Naive thymus-derived CD8-positive, alpha-beta T cell (primary cell): ENCODE results near the gene AXIN1. TPM values are rescaled to one million over a fixed set of nuclear protein-coding genes. Genes with fewer than 3 reads are reported as not detected.

Experiments
- ATAC-seq, 2 donors: fragments of 150-1000 bp; cut with Tn5 transposase in 1 of 2; sonication (Bioruptor Pico), chemical (Tn5 transposase) in 1 of 2; 1 replicate in 1 of 2; 2 replicates in 1 of 2; pipeline ENCODE4 v1.10.0; 2021; ENCODE audit warnings: mild to moderate bottlenecking in 2 of 2, moderate library complexity in 2 of 2
- POLR2A ChIA-PET: fragments of 350-600 bp; sonication (Branson Sonifier 250); formaldehyde crosslinking; loops from one replicate; lab custom pipeline; 2021; ENCODE audit warnings: antibody characterized with exemption; lab: Charles Lee
- DNase-seq, 10 donors: peaks; one replicate each; pipeline versions ENCODE4 v3.0.0 to v3.0.0-alpha.2; 2020 to 2022
- H3K27ac Mint-ChIP-seq, 10 donors: one replicate each; pipeline ENCODE4 v1.8.0; 2020 to 2022; ENCODE audit warnings: mild to moderate bottlenecking in 10 of 10, mixed read lengths in 10 of 10, moderate library complexity in 4 of 10, inconsistent platforms in 1 of 10
- H3K27me3 Mint-ChIP-seq, 5 donors: one replicate each; pipeline ENCODE4 v1.8.0; 2021 to 2022; ENCODE audit warnings: mixed read lengths in 5 of 5
- H3K36me3 Mint-ChIP-seq, 3 donors: one replicate each; pipeline ENCODE4 v1.8.0; 2020 to 2022; ENCODE audit warnings: mixed read lengths in 3 of 3, mild to moderate bottlenecking in 2 of 3, inconsistent platforms in 1 of 3
- H3K4me1 Mint-ChIP-seq, 4 donors: one replicate each; pipeline ENCODE4 v1.8.0; 2021 to 2022; ENCODE audit warnings: mixed read lengths in 4 of 4
- H3K4me3 Mint-ChIP-seq, 10 donors: one replicate each; pipeline ENCODE4 v1.8.0; 2020 to 2022; ENCODE audit warnings: mild to moderate bottlenecking in 10 of 10, mixed read lengths in 10 of 10, moderate library complexity in 6 of 10, inconsistent platforms in 1 of 10
- H3K9me3 Mint-ChIP-seq, 9 donors: one replicate each; pipeline ENCODE4 v1.8.0; 2020 to 2022; ENCODE audit warnings: mixed read lengths in 9 of 9, mild to moderate bottlenecking in 3 of 9, inconsistent platforms in 1 of 9, moderate library complexity in 1 of 9
- polyA plus RNA-seq, 3 donors: library from polyadenylated mRNA; unstranded; fragments of 300-500 nt; fragmentation: Illumina TruSeq; gene quantifications; one replicate each; pipeline ENCODE4 v1.2.3, GENCODE V29; 2021
- total RNA-seq, 8 experiments: library from RNA in 2 of 8; stranded (reverse) in 2 of 8; gene quantifications; one replicate each; pipeline ENCODE4 v1.2.3 and lab custom pipeline; 2021 to 2026

AXIN1 gene
- total and polyA plus RNA-seq, 5 experiments from 2014 or later, result 1.6 to 44.0 (median 4.1) TPM

DNA sequence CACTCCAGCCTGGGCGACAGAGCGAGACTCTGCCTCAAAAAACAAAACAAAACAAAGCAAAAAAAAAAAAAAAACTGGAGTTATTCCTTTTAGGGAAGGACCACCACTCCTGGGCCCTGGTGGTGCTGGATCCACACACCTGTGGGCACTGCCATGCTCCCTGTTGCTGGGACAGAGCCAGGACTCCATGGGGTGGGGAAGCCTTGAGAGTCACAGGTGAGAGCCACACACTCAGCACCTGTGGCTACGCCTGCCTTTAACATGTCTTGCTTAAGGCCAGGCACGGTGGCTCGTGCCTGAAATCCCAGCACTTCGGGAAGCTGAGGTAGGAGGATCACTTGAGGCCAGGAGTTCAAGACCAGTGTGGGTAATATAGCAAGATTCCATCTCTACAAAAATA lies 51.3 kb downstream of the AXIN1 start:
- H3K27ac Mint-ChIP-seq, result no peak overlapping the region
- ATAC-seq (no peak), DNase-seq (no peak)
- H3K9me3 Mint-ChIP-seq, result no peaks in the 10 kb centered on the region
- H3K4me3 Mint-ChIP-seq, result no peak overlapping the region
- H3K27me3 Mint-ChIP-seq, result no peaks in the 10 kb centered on the region
- peaks cover 0 to 57% (median 0%) of the 10 kb centered on the region in 3 donors for H3K36me3 Mint-ChIP-seq
- peaks cover 0 to 8% (median 4%) of the 10 kb centered on the region in 4 donors for H3K4me1 Mint-ChIP-seq
- POLR2A ChIA-PET, result no interaction called here

GRCh38 chr16:297832-298231 lies 54.7 kb downstream of the AXIN1 start:
- no peak for DNase-seq
- H3K4me3 Mint-ChIP-seq, result no peak overlapping the region

GRCh38 chr16:296806-297510 lies 55.6 kb downstream of the AXIN1 start:
- POLR2A ChIA-PET, result no interaction called here
- no peak overlapping the region for H3K4me3 Mint-ChIP-seq

More at GRCh38 chr16:297832-298231, 54.7 kb downstream of the AXIN1 start:
- Mint-ChIP-seq H3K36me3 (peaks cover 0 to 41% (median 0%) of the 10 kb centered on the region in 3 donors), H3K27ac (no peak overlapping the region), H3K27me3 (no peaks in the 10 kb centered on the region), H3K4me1 (no peaks in the 10 kb centered on the region), H3K9me3 (no peaks in the 10 kb centered on the region)
- no peak for ATAC-seq
- POLR2A ChIA-PET, result interaction anchor here (1.4 kb wide), 1 partner anchor 28 kb away, joined by 3 read pairs; no protein-coding TSS in a partner anchor

DNA sequence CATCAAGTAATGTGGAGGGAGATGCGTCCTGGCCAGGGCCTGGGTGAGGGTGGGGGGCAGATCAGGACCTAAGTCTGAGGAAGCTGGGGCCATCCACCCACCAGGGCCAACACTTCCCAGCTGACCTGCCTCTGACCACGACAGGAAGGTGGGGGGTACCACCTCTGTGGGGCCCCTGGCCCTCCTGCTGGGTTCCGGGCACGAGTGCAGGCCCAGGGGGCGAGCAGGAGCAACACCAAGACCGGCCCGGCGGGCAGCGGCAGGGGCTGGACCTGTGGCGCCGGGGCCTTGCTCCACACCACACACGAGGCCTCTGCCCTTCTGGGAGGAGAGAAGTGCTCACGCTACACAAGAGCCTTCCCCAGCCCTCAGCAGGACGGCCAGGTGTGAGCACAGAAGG lies 56.2 kb downstream of the AXIN1 start:
- no peaks in the 10 kb centered on the region for H3K9me3 Mint-ChIP-seq
- POLR2A ChIA-PET, result no interaction called here
- H3K4me3 Mint-ChIP-seq, result no peak overlapping the region
- no peaks in the 10 kb centered on the region for H3K27me3 Mint-ChIP-seq
- no peaks in the 10 kb centered on the region for H3K4me1 Mint-ChIP-seq
- H3K27ac Mint-ChIP-seq, result no peak overlapping the region
- no peak for ATAC-seq
- no peak for DNase-seq
- H3K36me3 Mint-ChIP-seq, result peaks cover 0 to 41% (median 1%) of the 10 kb centered on the region in 3 donors

More at GRCh38 chr16:296806-297510, 55.6 kb downstream of the AXIN1 start:
- Mint-ChIP-seq H3K9me3 (no peaks in the 10 kb centered on the region), H3K4me1 (no peaks in the 10 kb centered on the region), H3K27ac (no peak overlapping the region), H3K36me3 (peaks cover 0 to 38% (median 0%) of the 10 kb centered on the region in 3 donors), H3K27me3 (no peaks in the 10 kb centered on the region)
- DNase-seq (no peak), ATAC-seq (no peak)

DNA sequence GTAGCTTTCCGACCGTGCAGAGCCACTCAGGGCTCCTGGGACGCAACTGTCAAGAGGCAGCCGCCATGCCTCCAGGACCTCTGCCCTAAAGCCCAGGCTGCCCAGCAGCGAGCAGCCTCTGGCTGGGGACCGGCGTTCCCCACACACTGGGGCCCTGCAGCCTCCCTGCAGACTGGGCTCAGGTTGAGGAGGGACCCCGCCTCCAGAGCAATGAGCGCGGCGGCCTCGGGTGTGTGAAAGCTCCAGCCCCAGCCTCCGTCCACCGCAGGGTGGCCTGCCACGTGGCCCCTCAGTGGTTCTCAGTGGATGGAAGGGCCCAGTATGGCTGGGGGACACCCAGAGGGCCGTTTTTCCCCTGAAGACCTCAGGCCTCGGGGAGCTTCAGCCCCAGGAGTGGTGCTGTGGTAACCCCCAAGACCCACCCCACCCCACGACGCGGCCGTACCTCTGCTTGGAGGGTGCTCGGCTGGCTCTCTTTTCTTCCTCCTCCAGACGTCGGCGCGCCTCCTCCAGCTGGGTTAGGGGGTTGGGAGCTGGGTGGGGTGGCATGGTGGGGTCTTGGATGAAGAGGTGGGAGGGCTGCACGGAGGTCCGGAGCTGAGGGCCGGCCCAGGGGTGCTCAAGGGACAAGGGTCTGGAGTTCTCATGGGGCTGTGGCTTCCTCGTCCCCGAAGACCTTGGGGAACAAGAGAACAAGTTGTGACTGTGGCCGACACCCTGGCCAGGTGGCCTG lies 59.3 kb downstream of the AXIN1 start:
- Mint-ChIP-seq H3K27me3 (no peaks in the 10 kb centered on the region), H3K9me3 (no peaks in the 10 kb centered on the region), H3K4me3 (no peak overlapping the region), H3K36me3 (peaks cover 0 to 48% (median 1%) of the 10 kb centered on the region in 3 donors), H3K27ac (peak overlapping the region in 1 of 10 donors; percentile 24), H3K4me1 (no peaks in the 10 kb centered on the region)
- no peak for ATAC-seq
- no peak for DNase-seq
- POLR2A ChIA-PET, result no interaction called here

DNA sequence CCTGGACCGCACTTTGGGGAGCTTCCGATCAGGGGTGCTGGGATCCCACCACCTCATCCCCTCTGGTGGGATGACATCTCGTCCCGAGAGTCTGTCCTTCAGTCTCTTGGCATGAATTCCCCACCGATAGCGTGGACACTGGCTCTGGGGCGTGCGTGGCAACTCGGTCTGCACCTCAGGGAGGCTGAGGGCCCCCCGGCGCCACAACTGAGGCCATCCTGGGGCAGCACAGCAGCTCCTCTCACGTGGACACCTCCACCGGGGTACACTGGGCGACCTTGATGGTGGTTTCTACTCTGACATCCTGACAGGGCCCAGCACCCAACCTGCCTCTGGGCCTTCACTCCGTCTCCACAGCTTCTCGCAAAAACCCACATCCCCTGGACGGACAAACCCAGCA lies 61.0 kb downstream of the AXIN1 start:
- H3K27ac Mint-ChIP-seq, result peak overlapping the region in 1 of 10 donors; percentile 31
- H3K9me3 Mint-ChIP-seq, result no peaks in the 10 kb centered on the region
- DNase-seq (no peak), ATAC-seq (no peak)
- peaks cover 0 to 47% (median 4%) of the 10 kb centered on the region in 3 donors for H3K36me3 Mint-ChIP-seq
- no peak overlapping the region for H3K4me3 Mint-ChIP-seq
- no peaks in the 10 kb centered on the region for H3K27me3 Mint-ChIP-seq
- no peaks in the 10 kb centered on the region for H3K4me1 Mint-ChIP-seq
- POLR2A ChIA-PET, result interaction anchor here (1.1 kb wide), 1 partner anchor 38 kb away, joined by 3 read pairs; no protein-coding TSS in a partner anchor

- ATAC-seq (no peak), DNase-seq (no peak)
- Mint-ChIP-seq H3K36me3 (peaks cover 0 to 49% (median 4%) of the 10 kb centered on the region in 3 donors), H3K4me1 (no peaks in the 10 kb centered on the region), H3K4me3 (no peak overlapping the region), H3K9me3 (no peaks in the 10 kb centered on the region), H3K27me3 (no peaks in the 10 kb centered on the region), H3K27ac (no peak overlapping the region)
- POLR2A ChIA-PET, result interaction anchor here (0.6 kb wide), 1 partner anchor 32 kb away, joined by 3 read pairs; no protein-coding TSS in a partner anchor
These were observed 61.7 kb downstream of the AXIN1 start for GRCh38 chr16:290681-291405.

DNA sequence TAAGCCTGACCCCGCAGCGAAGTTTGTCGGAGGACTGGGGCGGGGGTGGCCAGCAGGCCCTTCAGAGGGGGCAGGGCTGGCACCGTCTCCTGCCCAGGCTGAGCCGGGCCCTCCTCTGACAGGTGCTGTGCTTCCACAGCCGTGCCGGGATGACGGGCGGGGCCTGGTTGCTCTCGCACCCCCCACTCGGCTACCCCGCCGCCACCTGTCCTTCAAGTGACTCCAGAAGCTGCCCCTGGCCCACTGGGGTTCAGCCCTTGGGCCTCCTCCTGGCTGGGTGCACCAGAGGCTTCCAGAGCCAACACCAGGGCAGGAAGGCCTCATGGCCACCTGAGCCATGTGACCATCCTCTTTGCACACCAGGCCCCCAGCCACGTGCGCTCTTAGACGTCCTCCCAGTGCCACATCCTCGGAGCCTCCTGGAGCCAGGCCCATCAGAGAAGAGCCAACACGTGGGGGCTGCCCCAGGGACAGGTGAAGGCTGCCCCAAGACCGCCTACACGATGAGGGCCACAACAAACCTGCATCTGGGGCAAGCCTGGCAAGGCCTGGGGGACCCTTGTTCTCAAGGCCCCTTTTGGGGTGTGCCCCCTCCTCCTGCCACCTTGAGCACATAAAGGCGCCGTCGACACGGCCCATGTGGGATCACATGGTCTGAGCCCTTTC lies 62.4 kb downstream of the AXIN1 start:
- DNase-seq, result no peak
- H3K4me1 Mint-ChIP-seq, result no peaks in the 10 kb centered on the region
- no peak overlapping the region for H3K4me3 Mint-ChIP-seq
- no peak for ATAC-seq
- POLR2A ChIA-PET, result interaction anchor here (0.6 kb wide), 1 partner anchor 33 kb away, joined by 3 read pairs; no protein-coding TSS in a partner anchor
- H3K27me3 Mint-ChIP-seq, result no peaks in the 10 kb centered on the region
- H3K36me3 Mint-ChIP-seq, result peaks cover 0 to 49% (median 4%) of the 10 kb centered on the region in 3 donors
- H3K27ac Mint-ChIP-seq, result no peak overlapping the region
- no peaks in the 10 kb centered on the region for H3K9me3 Mint-ChIP-seq

GRCh38 chr16:289395-289997 lies 63.0 kb downstream of the AXIN1 start:
- no peaks in the 10 kb centered on the region for H3K27me3 Mint-ChIP-seq
- H3K27ac Mint-ChIP-seq, result no peak overlapping the region
- H3K36me3 Mint-ChIP-seq, result peaks cover 0 to 49% (median 4%) of the 10 kb centered on the region in 3 donors

DNA sequence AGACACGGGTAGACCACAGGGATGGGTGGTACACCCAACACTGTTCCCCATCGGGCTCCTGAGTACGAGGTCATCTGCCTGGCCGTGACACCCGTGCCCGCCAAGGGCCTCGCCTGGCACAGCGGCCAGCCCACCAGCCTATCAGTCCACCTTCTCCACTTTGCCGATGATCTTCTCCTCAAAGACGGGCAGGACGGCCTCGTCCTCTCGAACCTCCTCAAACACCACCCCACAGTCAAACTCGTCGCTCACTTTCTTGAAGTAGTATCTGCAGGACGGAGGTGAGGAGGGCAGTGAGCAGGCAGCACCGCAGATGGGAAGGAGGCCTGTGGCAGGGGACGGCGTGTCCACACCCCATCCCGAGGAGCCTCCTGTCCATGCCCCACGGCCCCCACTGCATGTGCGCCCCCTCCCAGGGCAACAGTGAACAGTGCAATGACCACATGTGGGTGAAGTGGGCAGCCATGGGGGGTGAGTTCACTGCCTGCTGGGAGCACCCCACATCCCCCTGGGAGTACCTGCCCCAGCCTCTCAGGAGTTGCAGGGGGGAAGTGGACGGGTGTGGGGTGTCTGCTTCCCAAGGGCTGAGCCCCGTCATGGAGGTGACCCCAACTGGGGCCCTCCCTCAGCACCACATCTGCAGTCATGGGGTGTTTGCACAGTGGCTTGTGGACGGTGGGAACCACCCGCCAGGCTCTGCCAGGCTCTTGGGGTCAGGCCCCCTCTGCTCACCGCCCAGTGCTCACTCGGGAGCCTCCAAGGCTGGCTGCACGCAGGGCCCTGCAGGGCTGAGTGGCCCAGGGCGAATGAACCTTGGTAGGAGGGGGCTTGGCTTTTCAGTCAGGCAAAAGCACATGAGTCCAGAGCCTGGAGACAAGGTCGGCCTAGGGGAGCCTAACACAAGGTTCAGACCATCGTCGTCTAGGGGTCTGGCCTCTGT lies 64.3 kb downstream of the AXIN1 start:
- peak overlapping the region in 1 of 10 donors; percentile 41 for H3K27ac Mint-ChIP-seq
- POLR2A ChIA-PET, result no interaction called here
- peaks cover 0 to 40% (median 4%) of the 10 kb centered on the region in 3 donors for H3K36me3 Mint-ChIP-seq
- H3K27me3 Mint-ChIP-seq, result no peaks in the 10 kb centered on the region
- DNase-seq (no peak), ATAC-seq (no peak)
- no peak overlapping the region for H3K4me3 Mint-ChIP-seq
- H3K4me1 Mint-ChIP-seq, result no peaks in the 10 kb centered on the region
- no peaks in the 10 kb centered on the region for H3K9me3 Mint-ChIP-seq

More at GRCh38 chr16:289395-289997, 63.0 kb downstream of the AXIN1 start:
- H3K4me3 Mint-ChIP-seq, result no peak overlapping the region
- POLR2A ChIA-PET, result no interaction called here
- DNase-seq, result no peak
- H3K4me1 Mint-ChIP-seq, result no peaks in the 10 kb centered on the region
- no peak for ATAC-seq
- H3K9me3 Mint-ChIP-seq, result no peaks in the 10 kb centered on the region

DNA sequence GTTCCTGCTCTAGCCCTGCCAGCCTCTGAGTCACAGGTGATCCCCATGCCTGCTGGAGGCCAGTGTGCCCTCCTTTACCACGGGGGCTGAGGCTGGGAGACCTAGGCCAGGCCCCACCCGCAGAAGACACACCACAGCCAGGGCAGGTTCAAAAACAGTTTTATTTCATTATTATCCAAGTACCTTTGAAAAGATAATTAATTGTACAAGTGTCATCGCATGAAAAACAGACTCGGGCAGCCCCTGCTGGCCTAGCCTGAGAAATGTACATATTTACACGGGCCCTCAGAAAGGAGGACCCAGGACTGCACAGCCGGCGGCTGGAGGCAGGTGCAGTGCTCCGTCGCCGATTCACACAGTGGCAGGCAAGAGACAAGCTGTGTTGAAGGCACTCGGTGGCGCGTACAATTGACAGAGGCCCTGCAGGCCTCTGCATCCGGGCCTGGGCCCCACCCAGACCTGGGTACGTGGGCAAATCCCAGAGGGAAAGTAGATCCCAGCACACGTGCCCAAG lies 65.2 kb downstream of the AXIN1 start:
- Mint-ChIP-seq H3K4me1 (no peaks in the 10 kb centered on the region), H3K27ac (no peak overlapping the region), H3K27me3 (no peaks in the 10 kb centered on the region), H3K9me3 (no peaks in the 10 kb centered on the region), H3K4me3 (no peak overlapping the region), H3K36me3 (peaks cover 0 to 36% (median 4%) of the 10 kb centered on the region in 3 donors)
- ATAC-seq, result no peak
- DNase-seq, result no peak
- POLR2A ChIA-PET, result no interaction called here
